BLaER1 treated with 17β-estradiol and CSF1 and Interleukin-3, amounts not matched to agents 10 nM and 100 nM (cell line): ENCODE measurements around the gene OBSCN.

Source experiments
- H3K27ac ChIP-seq, 11 experiments: shearing (Covaris generic); formaldehyde crosslinking; 2 replicates each; pipeline ENCODE4 v1.8.1; 2022
- H3K27me3 ChIP-seq, 11 experiments: shearing (Covaris generic); formaldehyde crosslinking; 2 replicates each; pipeline ENCODE4 v1.8.1; 2022
- H3K36me3 ChIP-seq, 11 experiments: shearing (Covaris generic); formaldehyde crosslinking; 2 replicates each; pipeline ENCODE4 v1.8.1; 2022
- H3K4me1 ChIP-seq, 10 experiments: shearing (Covaris generic); formaldehyde crosslinking; 2 replicates each; pipeline ENCODE4 v1.8.1; 2022
- H3K4me2 ChIP-seq, 11 experiments: shearing (Covaris generic); formaldehyde crosslinking; 2 replicates each; pipeline ENCODE4 v1.8.1; 2022
- H3K4me3 ChIP-seq, 10 experiments: shearing (Covaris generic); formaldehyde crosslinking; 2 replicates each; pipeline ENCODE4 v1.8.1; 2022
- H3K9ac ChIP-seq, 11 experiments: shearing (Covaris generic); formaldehyde crosslinking; 2 replicates each; pipeline ENCODE4 v1.8.1; 2022
- H3K9me3 ChIP-seq, 11 experiments: shearing (Covaris generic); formaldehyde crosslinking; replicated peaks in 1 of 11; 2 replicates each; pipeline ENCODE4 v1.8.1; 2022
- H4K20me1 ChIP-seq, 11 experiments: shearing (Covaris generic); formaldehyde crosslinking; 2 replicates each; pipeline ENCODE4 v1.8.1; 2022
- Cebpa-rat ChIP-seq, 11 experiments: shearing (Covaris generic); IDR thresholded peaks; 2 replicates each; pipeline ENCODE4 v1.8.1; 2022

OBSCN gene

DNA sequence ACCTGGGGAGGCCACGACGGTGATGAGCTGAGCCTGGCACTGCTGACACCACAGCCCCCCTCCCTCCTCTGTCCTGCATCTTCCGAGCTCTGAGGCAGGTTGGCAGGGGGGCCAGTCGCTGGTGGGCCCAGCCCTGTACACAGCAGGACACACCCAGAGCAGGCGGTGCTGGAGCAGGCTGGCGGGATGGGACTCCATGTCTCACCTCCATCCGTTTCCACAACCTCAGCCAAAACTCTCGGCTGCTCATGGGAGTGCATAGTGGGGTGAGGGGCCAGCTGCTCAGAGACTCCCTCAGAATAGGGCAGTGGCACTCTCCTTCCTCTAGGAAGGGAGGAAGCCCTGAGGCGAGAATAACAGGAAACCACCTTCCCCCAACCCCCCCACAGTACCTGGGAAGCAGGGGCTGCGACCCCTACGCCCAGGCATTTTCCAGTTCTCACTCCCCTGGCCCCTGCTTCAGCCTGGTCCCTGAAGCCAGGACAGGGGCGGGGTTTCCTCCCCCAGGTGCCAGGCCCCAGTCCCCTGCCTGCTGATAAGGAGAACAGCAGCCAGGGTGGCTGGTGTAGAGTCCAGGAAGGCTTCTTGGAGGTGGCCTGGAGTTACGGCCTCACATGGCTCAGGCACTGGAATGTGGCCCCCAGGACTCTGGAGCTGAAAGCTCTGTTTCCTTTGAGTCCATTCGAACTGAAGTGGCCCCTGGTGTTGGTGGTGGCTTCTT, 45.4 kb upstream of the OBSCN start:
- Histone ChIP-seq H3K9ac (peak overlapping the region; percentile 8 to 65 (median 40); a peak in 15 of 22 replicates), H3K27me3 (no peaks in the 10 kb centered on the region), H3K4me3 (no peak overlapping the region), H3K4me1 (peaks cover 45 to 58% (median 51%) of the 10 kb centered on the region in 10 experiments), H3K9me3 (no peaks in the 10 kb centered on the region), H3K4me2 (peak overlapping the region; percentile 57 to 93 (median 73)), H4K20me1 (peaks cover 0 to 13% (median 0%) of the 10 kb centered on the region in 11 experiments; a peak in 6 of 22 replicates), H3K27ac (peak overlapping the region; percentile 39 to 100 (median 51); a peak in 21 of 22 replicates), H3K36me3 (no peaks in the 10 kb centered on the region)
- no peak for TF ChIP-seq Cebpa-rat (IDR thresholded peaks at IDR 0.05)

DNA sequence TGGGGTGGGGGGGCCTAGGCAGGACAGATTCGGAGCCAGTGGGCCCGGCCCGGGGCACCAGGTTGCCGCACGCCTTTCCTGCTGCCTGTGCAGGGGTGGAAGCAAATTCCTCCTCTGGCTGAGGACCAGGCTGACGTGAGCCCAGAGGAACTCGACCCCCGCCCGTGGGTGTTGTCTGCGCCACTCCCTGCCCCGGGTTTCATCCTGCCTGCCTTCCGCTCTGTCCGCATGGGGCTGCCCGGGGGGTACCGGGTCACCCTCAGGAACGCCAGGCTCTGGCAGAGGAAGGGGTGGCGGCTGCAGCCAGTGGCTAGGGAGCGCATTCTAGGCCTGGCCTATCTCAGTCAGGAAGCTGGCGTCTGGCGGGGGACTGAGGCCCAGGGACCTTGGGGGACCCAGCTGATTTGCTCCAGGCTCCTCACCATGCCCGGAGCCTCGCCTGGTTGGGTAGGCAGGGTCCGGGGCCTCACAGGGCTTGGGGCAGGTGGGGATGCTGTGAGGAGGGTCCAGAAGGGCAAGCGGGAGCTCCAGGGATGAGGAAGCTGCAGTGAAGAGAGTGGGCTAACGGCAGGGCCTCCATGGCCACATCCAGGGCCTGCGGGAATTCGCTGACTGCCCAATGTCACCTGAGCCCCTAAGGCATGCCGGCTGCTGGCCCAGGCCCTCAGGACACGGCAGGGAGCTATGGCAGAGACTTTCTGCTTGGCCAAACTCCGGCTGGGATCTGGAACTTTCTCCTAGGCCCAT, 44.7 kb upstream of the OBSCN start:
- Histone ChIP-seq H3K4me3 (no peak overlapping the region), H4K20me1 (peaks cover 0 to 20% (median 0%) of the 10 kb centered on the region in 11 experiments; a peak in 7 of 22 replicates), H3K36me3 (peaks cover 0 to 7% (median 0%) of the 10 kb centered on the region in 11 experiments; a peak in 1 of 22 replicates), H3K4me1 (peaks cover 45 to 58% (median 50%) of the 10 kb centered on the region in 10 experiments), H3K27me3 (no peaks in the 10 kb centered on the region), H3K4me2 (peak overlapping the region; percentile 57 to 93 (median 73)), H3K9ac (peak overlapping the region in 9 of 11 experiments; percentile 15 to 65 (median 41); a peak in 10 of 22 replicates), H3K9me3 (no peaks in the 10 kb centered on the region), H3K27ac (peak overlapping the region; percentile 39 to 100 (median 51); a peak in 19 of 22 replicates)
- TF ChIP-seq Cebpa-rat (IDR thresholded peaks at IDR 0.05): no peak

- peak overlapping the region in 7 of 11 experiments; percentile 76 to 100 (median 98); a peak in 11 of 22 replicates for H3K27ac ChIP-seq
- TF ChIP-seq Cebpa-rat (IDR thresholded peaks at IDR 0.05): no peak
- peak overlapping the region in 2 of 11 experiments; percentile 84 to 96; a peak in 3 of 22 replicates for H3K9ac ChIP-seq
- H3K4me3 ChIP-seq: no peak overlapping the region
- peaks cover 0 to 28% (median 0%) of the 10 kb centered on the region in 11 experiments; a peak in 9 of 22 replicates for H4K20me1 ChIP-seq
- H3K27me3 ChIP-seq: no peaks in the 10 kb centered on the region
- peak overlapping the region; percentile 83 to 97 (median 93); a peak in 21 of 22 replicates for H3K4me2 ChIP-seq
- H3K4me1 ChIP-seq: peaks cover 50 to 65% (median 58%) of the 10 kb centered on the region in 10 experiments
- H3K9me3 ChIP-seq: no peaks in the 10 kb centered on the region
- H3K36me3 ChIP-seq: peaks cover 0 to 15% (median 0%) of the 10 kb centered on the region in 11 experiments; a peak in 2 of 22 replicates
Observed at GRCh38 chr1:228163776-228164519, 43.9 kb upstream of the OBSCN start.

DNA sequence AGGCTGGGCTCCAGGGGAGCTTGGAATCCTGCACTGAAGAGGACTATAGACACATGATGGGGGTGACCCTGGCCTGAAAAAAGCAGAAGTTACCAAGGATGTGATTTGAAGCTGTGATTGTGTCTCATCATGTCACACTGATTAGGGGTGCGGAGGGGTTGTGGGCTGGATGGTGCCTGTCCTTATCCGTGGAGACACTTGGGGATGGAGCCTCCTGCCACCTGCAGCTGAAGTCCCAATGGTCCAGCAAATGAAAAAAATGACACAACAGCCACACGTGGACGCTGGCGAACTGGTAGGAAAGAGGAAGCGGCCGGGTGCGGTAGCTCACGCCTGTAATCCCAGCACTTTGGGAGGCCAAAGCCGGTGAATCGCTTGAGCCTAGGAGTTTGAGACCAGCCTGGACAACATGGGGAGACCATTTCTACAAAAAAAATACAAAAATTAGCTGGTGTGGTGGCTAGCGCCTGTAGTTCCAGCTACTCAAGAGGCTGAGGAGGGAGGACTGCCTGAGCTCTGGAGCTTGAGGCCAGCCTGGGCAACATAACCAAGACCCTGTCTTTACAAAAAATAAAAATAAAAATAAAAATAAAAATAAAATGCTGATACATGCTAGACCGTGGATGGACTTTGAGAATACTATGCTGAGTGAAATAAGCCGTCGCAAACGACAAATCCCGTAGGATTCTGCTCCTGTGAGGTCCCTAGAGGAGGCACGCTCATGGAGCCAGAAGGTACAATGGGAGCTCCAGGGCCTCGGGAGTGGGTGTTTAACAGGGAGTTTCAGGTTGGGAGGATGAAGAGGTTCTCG, 43.1 kb upstream of the OBSCN start:
- H3K27ac ChIP-seq: peak overlapping the region; percentile 59 to 100 (median 82); a peak in 21 of 22 replicates
- TF ChIP-seq Cebpa-rat (IDR thresholded peaks at IDR 0.05): no peak

GRCh38 chr1:228165372-228166169, 42.3 kb upstream of the OBSCN start, which contains the start of gene IBA57:
TSS of gene IBA57 (plus strand) at chr1:228165804. CDS start at chr1:228165817, 13 bp downstream.
- H3K27ac ChIP-seq: peak within 1 kb of the TSS; percentile 98 to 100 (median 100)
- H3K9me3 ChIP-seq: no peaks in the 10 kb centered on the region
- no peaks in the 10 kb centered on the region for H3K27me3 ChIP-seq
- peak within 1 kb of the TSS; percentile 64 to 82 (median 69) for H3K4me3 ChIP-seq
- no peak for TF ChIP-seq Cebpa-rat (IDR thresholded peaks at IDR 0.05)
- peaks cover 59 to 82% (median 65%) of the 10 kb centered on the region in 10 experiments for H3K4me1 ChIP-seq
- peak within 1 kb of the TSS; percentile 90 to 98 (median 96) for H3K4me2 ChIP-seq
- H4K20me1 ChIP-seq: peaks cover 0 to 44% (median 4%) of the 10 kb centered on the region in 11 experiments; a peak in 10 of 22 replicates
- peaks cover 0 to 15% (median 0%) of the 10 kb centered on the region in 11 experiments; a peak in 4 of 22 replicates for H3K36me3 ChIP-seq
- H3K9ac ChIP-seq: peak within 1 kb of the TSS; percentile 96 to 100 (median 100)

More for the DNA sequence above, 43.1 kb upstream of the OBSCN start:
- Histone ChIP-seq H3K9me3 (no peaks in the 10 kb centered on the region), H3K9ac (peak overlapping the region; percentile 72 to 100 (median 84)), H4K20me1 (peaks cover 0 to 36% (median 0%) of the 10 kb centered on the region in 11 experiments; a peak in 9 of 22 replicates), H3K27me3 (no peaks in the 10 kb centered on the region), H3K4me1 (peaks cover 58 to 74% (median 64%) of the 10 kb centered on the region in 10 experiments), H3K4me2 (peak overlapping the region; percentile 83 to 97 (median 93)), H3K4me3 (peak overlapping the region; percentile 52 to 71 (median 62)), H3K36me3 (peaks cover 0 to 15% (median 0%) of the 10 kb centered on the region in 11 experiments; a peak in 2 of 22 replicates)

DNA sequence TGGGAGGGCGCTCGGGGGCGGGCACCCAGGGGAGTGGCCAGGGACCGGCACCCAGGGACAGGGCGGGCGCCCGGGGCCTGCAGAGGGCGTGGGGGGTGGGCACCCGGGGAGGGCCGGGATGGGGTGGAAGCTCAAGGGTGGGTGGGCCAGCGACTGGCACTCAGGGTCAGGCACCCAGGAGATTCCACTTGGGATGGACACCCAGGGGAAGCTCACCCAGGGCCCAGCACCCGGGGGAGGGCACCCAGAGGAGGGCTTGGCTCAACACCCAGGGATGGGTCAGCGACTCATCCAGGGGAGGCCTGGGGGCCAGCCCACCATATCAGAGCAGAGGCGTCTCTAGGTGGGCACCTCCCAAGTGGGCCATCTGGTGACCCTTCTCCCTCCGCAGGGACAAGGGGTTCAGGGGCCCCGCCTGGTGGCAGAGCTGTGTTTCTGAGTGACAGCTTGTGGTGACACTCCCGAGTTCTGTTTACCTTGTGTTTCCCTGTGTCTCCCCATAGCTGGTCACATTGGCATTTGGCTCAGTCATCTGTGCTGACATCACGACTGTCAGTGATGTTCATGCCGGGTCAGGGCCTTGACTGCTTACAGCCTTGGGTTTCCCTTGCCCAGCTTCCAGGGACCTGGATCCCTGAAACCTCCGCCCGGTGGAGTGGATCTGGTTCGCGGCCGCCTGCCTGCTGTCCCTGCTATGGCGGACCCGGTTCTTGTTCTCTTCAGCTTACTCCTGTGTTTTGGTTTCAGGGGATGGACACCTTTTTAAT, 41.5 kb upstream of the OBSCN start:
- no peaks in the 10 kb centered on the region for H3K27me3 ChIP-seq
- H3K4me3 ChIP-seq: peak overlapping the region; percentile 64 to 82 (median 69)
- no peak for TF ChIP-seq Cebpa-rat (IDR thresholded peaks at IDR 0.05)
- no peaks in the 10 kb centered on the region for H3K9me3 ChIP-seq
- H3K36me3 ChIP-seq: peaks cover 0 to 15% (median 0%) of the 10 kb centered on the region in 11 experiments; a peak in 4 of 22 replicates
- peak overlapping the region; percentile 98 to 100 (median 100) for H3K27ac ChIP-seq
- H3K4me2 ChIP-seq: peak overlapping the region; percentile 71 to 98 (median 90)
- H3K9ac ChIP-seq: peak overlapping the region; percentile 96 to 100 (median 100)
- peaks cover 58 to 81% (median 65%) of the 10 kb centered on the region in 10 experiments for H3K4me1 ChIP-seq
- peaks cover 0 to 52% (median 8%) of the 10 kb centered on the region in 11 experiments; a peak in 10 of 22 replicates for H4K20me1 ChIP-seq
